ENCODE results near the gene ESPL1. TPM values are rescaled to one million over a fixed set of nuclear protein-coding genes. Genes with fewer than 3 reads are reported as not detected.
A peak's percentile ranks its signal among the peaks of the same experiment; 100 is the strongest.

The ESPL1 gene
- polyA plus RNA-seq, 2 of the 4 experiments (the other 2 are of a cell fraction), result 10.0 to 16.5 TPM

GRCh38 chr12:53223389-53224060 lies 44.6 kb upstream of the ESPL1 start:
- no peak for TF ChIP-seq ZSCAN20 (CRISPR knock-in tag; IDR thresholded peaks at IDR 0.05)
- no peak for TF ChIP-seq POLR2A (IDR thresholded peaks at IDR 0.05; ENCODE audit: low read length)
- TF ChIP-seq JUN (IDR thresholded peaks at IDR 0.05), result no peak
- TF ChIP-seq RNF2 (IDR thresholded peaks at IDR 0.05; ENCODE audit: borderline replicate concordance, low read depth), result no peak
- TF ChIP-seq USF2 (IDR thresholded peaks at IDR 0.05), result no peak
- no peak for TF ChIP-seq KDM5A (IDR thresholded peaks at IDR 0.05)
- TF ChIP-seq NFE2L2 (conservative IDR thresholded peaks at IDR 0.05; ENCODE audit: low read length), result no peak
- TF ChIP-seq, protein P1, sequence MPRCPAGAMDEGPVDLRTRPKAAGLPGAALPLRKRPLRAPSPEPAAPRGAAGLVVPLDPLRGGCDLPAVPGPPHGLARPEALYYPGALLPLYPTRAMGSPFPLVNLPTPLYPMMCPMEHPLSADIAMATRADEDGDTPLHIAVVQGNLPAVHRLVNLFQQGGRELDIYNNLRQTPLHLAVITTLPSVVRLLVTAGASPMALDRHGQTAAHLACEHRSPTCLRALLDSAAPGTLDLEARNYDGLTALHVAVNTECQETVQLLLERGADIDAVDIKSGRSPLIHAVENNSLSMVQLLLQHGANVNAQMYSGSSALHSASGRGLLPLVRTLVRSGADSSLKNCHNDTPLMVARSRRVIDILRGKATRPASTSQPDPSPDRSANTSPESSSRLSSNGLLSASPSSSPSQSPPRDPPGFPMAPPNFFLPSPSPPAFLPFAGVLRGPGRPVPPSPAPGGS (IDR thresholded peaks at IDR 0.05), result no peak
- no peak for TF ChIP-seq JUNB (IDR thresholded peaks at IDR 0.05)
- TF ChIP-seq RCOR1 (IDR thresholded peaks at IDR 0.05; ENCODE audit: low read depth, low read length), result no peak
- no peak for TF ChIP-seq GATA3 (IDR thresholded peaks at IDR 0.05; ENCODE audit: borderline replicate concordance)
- TF ChIP-seq, protein P2, sequence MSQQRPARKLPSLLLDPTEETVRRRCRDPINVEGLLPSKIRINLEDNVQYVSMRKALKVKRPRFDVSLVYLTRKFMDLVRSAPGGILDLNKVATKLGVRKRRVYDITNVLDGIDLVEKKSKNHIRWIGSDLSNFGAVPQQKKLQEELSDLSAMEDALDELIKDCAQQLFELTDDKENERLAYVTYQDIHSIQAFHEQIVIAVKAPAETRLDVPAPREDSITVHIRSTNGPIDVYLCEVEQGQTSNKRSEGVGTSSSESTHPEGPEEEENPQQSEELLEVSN (IDR thresholded peaks at IDR 0.05; ENCODE audit: borderline replicate concordance, low read depth), result no peak
- no peak for TF ChIP-seq HDAC2 (IDR thresholded peaks at IDR 0.05)
- TF ChIP-seq POLR2AphosphoS2 (conservative IDR thresholded peaks at IDR 0.05; ENCODE audit: low read length), result no peak
- FAIRE-seq (no peak), DNase-seq (ENCODE audit: low read depth in 1 of 2, low spot score in 1 of 2) (no peak), ATAC-seq (no peak)
- Histone ChIP-seq H3K27ac (peak overlapping the region in 1 of 2 experiments; percentile 98; a peak in 3 of 6 replicates), H3K4me1 (peaks cover 40% of the 10 kb centered on the region), H3K4me2 (no peak overlapping the region), H3K4me3 (no peak overlapping the region), H3K9me3 (no peaks in the 10 kb centered on the region)
- WGBS (ENCODE audit: missing lambda C conversion rate), result 61% methylated on average over 13 of the region's 16 CpGs
- ChIA-PET CTCF (interaction anchor here (0.7 to 33.2 kb wide), 6 partner anchors 11 to 170 kb away, joined by 3 to 1046 read pairs (median 5); partner anchors contain the start of genes MYG1 and PFDN5), POLR2A (no interaction called here)

DNA sequence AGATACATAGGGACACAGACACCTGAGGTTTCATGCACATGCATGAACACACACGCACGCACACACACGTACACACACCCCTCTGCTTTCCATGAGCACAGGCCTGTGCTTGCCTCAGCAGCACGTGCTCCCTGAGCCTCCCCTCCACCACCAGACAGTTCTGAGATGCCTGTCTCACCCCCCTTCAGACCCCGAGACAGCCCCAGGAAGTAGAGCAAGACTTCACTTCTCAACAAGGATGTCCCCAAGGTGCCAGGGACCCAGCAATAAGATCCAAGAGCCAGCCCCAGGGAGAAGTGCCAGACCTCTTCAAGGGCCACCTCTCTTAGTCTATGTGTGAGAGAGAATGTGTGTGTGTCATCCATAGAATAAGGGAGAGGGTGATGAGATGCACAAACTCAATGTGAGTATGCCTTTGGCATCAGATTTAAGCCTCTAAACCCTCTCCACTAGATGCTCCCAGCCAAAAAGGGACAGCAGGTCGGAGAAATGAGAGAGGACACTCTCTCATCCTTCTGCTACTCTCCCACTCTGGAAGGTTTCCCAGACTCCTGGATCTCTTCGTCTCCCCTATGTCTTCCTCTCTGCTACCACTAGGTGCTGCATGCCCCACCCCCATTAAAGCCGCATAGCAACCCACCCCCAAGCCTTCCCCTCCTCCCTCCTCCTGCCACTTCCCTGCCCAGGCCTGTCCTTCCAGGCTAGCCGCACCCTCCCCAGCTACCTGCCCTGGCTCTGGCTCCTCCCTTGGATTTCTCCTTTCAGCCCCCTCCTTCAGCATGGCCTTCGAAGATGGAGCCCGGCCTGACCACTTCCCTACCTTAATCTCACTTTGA lies 43.8 kb upstream of the ESPL1 start:
- ChIA-PET CTCF (interaction anchor here (0.8 to 33.2 kb wide), 10 partner anchors 8 to 157 kb away, joined by 3 to 1046 read pairs (median 6); partner anchors contain the start of genes MYG1 and PFDN5), POLR2A (no interaction called here)
- WGBS (ENCODE audit: missing lambda C conversion rate), result 79% methylated on average over 10 of the region's 11 CpGs
- ATAC-seq (peak in 1 of 2 experiments; percentile 8; a peak in 2 of 6 replicates), DNase-seq (ENCODE audit: low read depth in 1 of 2, low spot score in 1 of 2) (peak; percentile 44 to 50), FAIRE-seq (no peak)
- Histone ChIP-seq H3K27ac (peak overlapping the region; percentile 12 to 61; a peak in 3 of 6 replicates), H3K9me3 (no peaks in the 10 kb centered on the region), H3K4me3 (no peak overlapping the region), H3K4me1 (peaks cover 32% of the 10 kb centered on the region), H3K4me2 (peak overlapping the region; percentile 25; the same call in 1 of the 3 replicates)
- no peak for TF ChIP-seq CHD4 (IDR thresholded peaks at IDR 0.05; ENCODE audit: borderline replicate concordance)
- TF ChIP-seq, protein P3, sequence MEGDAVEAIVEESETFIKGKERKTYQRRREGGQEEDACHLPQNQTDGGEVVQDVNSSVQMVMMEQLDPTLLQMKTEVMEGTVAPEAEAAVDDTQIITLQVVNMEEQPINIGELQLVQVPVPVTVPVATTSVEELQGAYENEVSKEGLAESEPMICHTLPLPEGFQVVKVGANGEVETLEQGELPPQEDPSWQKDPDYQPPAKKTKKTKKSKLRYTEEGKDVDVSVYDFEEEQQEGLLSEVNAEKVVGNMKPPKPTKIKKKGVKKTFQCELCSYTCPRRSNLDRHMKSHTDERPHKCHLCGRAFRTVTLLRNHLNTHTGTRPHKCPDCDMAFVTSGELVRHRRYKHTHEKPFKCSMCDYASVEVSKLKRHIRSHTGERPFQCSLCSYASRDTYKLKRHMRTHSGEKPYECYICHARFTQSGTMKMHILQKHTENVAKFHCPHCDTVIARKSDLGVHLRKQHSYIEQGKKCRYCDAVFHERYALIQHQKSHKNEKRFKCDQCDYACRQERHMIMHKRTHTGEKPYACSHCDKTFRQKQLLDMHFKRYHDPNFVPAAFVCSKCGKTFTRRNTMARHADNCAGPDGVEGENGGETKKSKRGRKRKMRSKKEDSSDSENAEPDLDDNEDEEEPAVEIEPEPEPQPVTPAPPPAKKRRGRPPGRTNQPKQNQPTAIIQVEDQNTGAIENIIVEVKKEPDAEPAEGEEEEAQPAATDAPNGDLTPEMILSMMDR (IDR thresholded peaks at IDR 0.05), result peak; percentile 8; the same call in 1 of the 3 replicates
